RWPE2 (cell line): ENCODE data around the gene KIAA1549.

ENCODE experiments used
- ATAC-seq: fragments of 200-7000 bp; cut with Tn5 transposase; 3 replicates; pipeline ENCODE4 v1.9.1; 2021; ENCODE audit warnings: low read depth
- DNase-seq: peaks from one replicate; pipeline ENCODE4 v3.0.0-alpha.2; 2020; ENCODE audit warnings: low spot score
- H3K27ac ChIP-seq: fragments of 450-650 bp; 2 replicates; pipeline ENCODE4 v1.5.1; 2017; ENCODE audit warnings: mild to moderate bottlenecking; ENCODE audit not compliant: poor library complexity, severe bottlenecking
- H3K27me3 ChIP-seq: fragments of 250-450 bp; sonication (Bioruptor Pico); 2 replicates; pipeline ENCODE4 v1.5.1; 2021; ENCODE audit warnings: mild to moderate bottlenecking, moderate library complexity; ENCODE audit not compliant: insufficient read depth, poor library complexity, severe bottlenecking
- H3K36me3 ChIP-seq: fragments of 250-450 bp; sonication (Bioruptor Pico); 2 replicates; pipeline ENCODE4 v1.5.1; 2020; ENCODE audit warnings: low read depth, mild to moderate bottlenecking, moderate library complexity
- H3K4me1 ChIP-seq: fragments of 250-450 bp; sonication (Bioruptor Pico); 2 replicates; pipeline ENCODE4 v1.5.1; 2021; ENCODE audit warnings: mild to moderate bottlenecking, moderate library complexity; ENCODE audit not compliant: insufficient read depth, poor library complexity, severe bottlenecking
- H3K4me3 ChIP-seq: fragments of 250-450 bp; sonication (Bioruptor Pico); 2 replicates; pipeline ENCODE4 v1.5.1; 2021; ENCODE audit warnings: mild to moderate bottlenecking, moderate library complexity; ENCODE audit not compliant: severe bottlenecking
- H3K9me3 ChIP-seq: fragments of 250-450 bp; sonication (Bioruptor Pico); 2 replicates; pipeline ENCODE4 v1.5.1; 2021; ENCODE audit warnings: mild to moderate bottlenecking, moderate library complexity; ENCODE audit not compliant: severe bottlenecking
- CTCF ChIP-seq: fragments of 450-650 bp; IDR thresholded peaks from one replicate; pipeline ENCODE4 v1.5.1; 2017; ENCODE audit warnings: mild to moderate bottlenecking, moderate library complexity; ENCODE audit not compliant: poor library complexity, severe bottlenecking

The KIAA1549 gene

GRCh38 chr7:138964624-138965436 is 16.4 kb downstream of the KIAA1549 start:
- no peaks in the 10 kb centered on the region for H3K9me3 ChIP-seq
- ATAC-seq: no peak
- TF ChIP-seq CTCF: no peak

GRCh38 chr7:138963675-138964074 is 17.5 kb downstream of the KIAA1549 start:
- no peaks in the 10 kb centered on the region for H3K36me3 ChIP-seq
- no peak overlapping the region for H3K4me3 ChIP-seq
- no peak for DNase-seq
- H3K4me1 ChIP-seq: no peaks in the 10 kb centered on the region
- H3K9me3 ChIP-seq: no peaks in the 10 kb centered on the region
- H3K27me3 ChIP-seq: no peaks in the 10 kb centered on the region
- no peak for TF ChIP-seq CTCF
- no peak for ATAC-seq
- H3K27ac ChIP-seq: no peak overlapping the region

More at GRCh38 chr7:138964624-138965436, 16.4 kb downstream of the KIAA1549 start:
- H3K4me1 ChIP-seq: no peaks in the 10 kb centered on the region
- no peak overlapping the region for H3K4me3 ChIP-seq
- no peak for DNase-seq
- H3K36me3 ChIP-seq: no peaks in the 10 kb centered on the region
- H3K27ac ChIP-seq: no peak overlapping the region
- H3K27me3 ChIP-seq: no peaks in the 10 kb centered on the region

GRCh38 chr7:138962561-138963270 is 18.5 kb downstream of the KIAA1549 start:
- Histone ChIP-seq H3K27me3 (no peaks in the 10 kb centered on the region), H3K9me3 (no peaks in the 10 kb centered on the region), H3K4me3 (no peak overlapping the region), H3K36me3 (no peaks in the 10 kb centered on the region), H3K4me1 (no peaks in the 10 kb centered on the region), H3K27ac (no peak overlapping the region)
- no peak for TF ChIP-seq CTCF
- DNase-seq (no peak), ATAC-seq (no peak)

- no peak for TF ChIP-seq CTCF
- no peak overlapping the region for H3K4me3 ChIP-seq
- DNase-seq (no peak), ATAC-seq (no peak)
- H3K4me1 ChIP-seq: no peaks in the 10 kb centered on the region
- H3K27me3 ChIP-seq: no peaks in the 10 kb centered on the region
- no peaks in the 10 kb centered on the region for H3K36me3 ChIP-seq
- H3K27ac ChIP-seq: no peak overlapping the region
- no peaks in the 10 kb centered on the region for H3K9me3 ChIP-seq
These were observed 20.0 kb downstream of the KIAA1549 start for GRCh38 chr7:138961159-138961558.
